Stimulated activated naive CD8-positive, alpha-beta T cell treated with anti-CD3 and anti-CD28 coated beads, Interleukin-15, Interleukin-2, amounts not matched to agents 100 U/mL and 50 U/mL, for 24 hours (primary cell): ENCODE data around the gene OGT.

Experiments
- ATAC-seq: fragments of 150-1000 bp; cut with Tn5 transposase; one replicate; pipeline ENCODE4 v1.10.0; 2021
- DNase-seq: peaks from one replicate; pipeline ENCODE4 v3.0.0; 2021

Gene OGT

DNA sequence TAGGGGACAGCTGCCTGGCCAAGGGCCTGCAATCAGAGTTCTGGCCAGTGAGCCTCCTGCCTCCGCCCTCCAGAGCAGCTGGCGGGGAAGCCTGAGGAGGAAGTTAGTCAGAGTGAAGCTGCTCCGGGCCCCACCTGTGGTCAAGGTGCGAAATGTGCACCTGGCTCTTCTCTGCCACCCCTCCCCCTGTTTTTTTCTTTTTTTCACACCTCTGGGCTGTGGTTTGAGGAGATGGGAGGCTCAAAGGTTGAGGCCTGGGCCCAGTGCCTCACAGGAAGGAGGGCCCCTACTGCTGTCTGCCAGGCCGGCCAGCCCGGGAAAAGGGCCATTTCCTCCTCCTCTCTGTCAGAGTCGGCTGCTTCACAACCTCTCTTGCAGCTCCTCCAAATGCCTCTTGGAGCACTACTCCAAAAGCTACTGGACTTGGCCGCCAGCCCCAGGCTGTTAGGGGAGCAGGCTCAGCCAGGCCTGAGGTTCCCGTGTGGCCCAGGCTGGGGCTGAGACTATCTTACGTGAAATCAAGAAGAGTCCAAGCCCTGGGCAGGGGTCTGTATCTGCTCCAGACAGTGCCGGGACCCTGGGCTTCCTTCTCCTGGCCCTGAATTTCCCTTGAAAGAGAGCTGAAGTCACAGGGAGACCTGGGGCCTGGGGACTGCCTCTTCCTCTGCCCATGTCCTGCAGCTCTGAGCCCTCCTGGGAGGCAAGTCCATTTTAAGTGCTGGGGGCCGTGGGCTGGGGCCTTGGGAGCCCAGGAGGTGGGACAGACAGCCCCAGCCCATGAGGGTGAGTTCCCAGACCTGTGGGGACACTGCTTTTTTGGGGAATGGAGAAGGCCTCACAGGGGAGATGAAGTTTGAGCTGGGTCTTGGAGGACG is 89.9 kb downstream of the OGT start:
- ATAC-seq, result peak; percentile 42
- peak; percentile 72 for DNase-seq

DNA sequence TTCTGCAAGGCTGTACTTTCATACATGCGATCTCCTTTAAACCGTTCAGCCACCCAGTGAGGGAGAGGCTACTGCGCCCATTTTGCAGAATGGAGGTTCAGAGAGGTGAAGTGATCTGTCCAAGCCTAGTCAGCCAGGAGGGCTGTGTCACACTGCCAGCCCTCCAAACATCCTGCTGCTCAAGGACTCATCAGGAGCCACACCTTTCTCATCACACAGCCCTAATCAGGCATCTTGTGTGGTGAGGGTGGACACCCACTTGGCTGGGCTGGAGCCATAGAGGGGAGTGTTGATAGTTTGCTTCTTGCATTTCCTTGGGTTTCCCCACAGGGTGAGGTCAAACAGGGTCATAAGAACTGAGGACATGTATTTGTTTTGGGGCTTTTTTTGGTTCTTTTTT is 90.8 kb downstream of the OGT start:
- ATAC-seq, result peak; percentile 33
- DNase-seq, result peak; percentile 31

DNA sequence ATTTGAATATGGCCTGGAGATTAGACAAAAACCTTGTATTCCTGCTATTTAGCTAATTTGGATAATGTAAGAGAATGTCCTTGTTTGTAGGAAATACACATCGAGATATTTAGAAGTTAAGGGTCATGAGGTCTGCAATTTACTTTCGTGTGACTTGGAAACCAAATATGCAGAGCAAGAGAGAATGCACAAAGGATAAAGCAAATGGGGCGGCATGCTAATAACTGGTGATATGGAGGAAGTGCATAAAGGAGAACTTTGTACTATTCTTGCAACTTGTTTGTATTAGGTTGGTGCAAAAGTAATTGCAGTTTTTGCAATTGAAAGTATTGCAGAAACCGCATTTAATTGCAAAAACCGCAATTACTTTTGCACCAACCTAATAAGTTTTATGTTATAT is 92.6 kb downstream of the OGT start:
- ATAC-seq (no peak), DNase-seq (no peak)
